Measurements from ENCODE around the gene SYNE3.
A peak's percentile ranks its signal among the peaks of the same experiment; 100 is the strongest.

The SYNE3 gene, protein sequence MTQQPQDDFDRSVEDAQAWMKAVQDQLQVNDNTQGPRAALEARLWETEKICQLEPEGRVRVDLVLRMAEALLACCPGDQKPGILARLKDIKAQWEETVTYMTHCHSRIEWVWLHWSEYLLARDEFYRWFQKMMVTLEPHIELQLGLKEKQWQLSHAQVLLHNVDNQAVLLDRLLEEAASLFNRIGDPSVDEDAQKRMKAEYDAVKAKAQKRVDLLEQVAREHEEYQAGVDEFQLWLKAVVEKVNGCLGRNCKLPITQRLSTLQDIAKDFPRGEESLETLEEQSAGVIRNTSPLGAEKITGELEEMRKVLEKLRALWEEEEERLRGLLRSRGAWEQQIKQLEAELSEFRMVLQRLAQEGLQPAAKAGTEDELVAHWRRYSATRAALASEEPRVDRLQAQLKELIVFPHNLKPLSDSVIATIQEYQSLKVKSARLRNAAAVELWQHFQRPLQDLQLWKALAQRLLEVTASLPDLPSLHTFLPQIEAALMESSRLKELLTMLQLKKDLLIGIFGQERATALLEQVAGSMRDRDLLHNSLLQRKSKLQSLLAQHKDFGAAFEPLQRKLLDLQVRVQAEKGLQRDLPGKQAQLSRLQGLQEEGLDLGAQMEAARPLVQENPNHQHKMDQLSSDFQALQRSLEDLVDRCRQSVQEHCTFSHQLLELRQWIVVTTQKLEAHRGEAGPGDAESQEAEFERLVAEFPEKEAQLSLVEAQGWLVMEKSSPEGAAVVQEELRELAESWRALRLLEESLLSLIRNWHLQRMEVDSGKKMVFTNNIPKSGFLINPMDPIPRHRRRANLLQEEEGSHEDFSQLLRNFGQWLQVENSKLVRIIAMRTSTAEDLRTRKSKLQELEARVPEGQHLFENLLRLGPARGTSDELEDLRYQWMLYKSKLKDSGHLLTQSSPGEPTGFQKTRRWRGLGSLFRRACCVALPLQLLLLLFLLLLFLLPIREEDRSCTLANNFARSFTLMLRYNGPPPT

DNA sequence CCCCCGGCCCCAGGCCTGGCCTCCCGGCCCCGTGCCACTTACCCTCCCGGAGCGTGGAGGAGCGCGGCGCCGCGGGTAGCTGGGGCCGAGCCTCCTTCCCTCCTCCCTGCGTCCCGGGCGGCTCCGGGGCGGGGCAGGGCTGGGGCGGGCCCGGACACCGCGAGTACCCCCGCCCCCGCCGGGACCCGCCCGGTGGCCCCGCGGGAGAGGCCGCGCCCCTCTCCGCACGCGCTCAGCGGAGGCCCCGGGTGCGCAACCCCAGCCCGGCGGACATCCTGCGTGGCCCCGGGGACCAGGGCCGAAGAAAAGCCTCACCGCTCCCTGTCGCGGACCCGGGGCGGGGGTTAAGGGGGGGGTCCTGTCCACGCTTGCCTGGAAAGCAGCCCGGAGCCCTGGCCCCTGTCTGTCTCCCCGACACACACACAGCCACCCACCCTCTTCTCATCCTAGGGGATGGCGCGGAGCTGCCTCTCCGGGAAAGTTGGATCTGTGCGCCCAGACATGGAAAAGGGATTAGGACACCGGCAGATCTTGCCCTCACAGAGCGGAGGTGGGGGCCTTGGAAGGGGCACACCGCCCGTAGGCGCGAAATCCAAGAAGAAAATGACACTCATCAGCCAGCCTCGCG, at the start of gene SYNE3:
SYNE3 (minus strand) TSS at position 97 of the 628 bp plus-strand sequence. CDS start 40,829 bp downstream, outside the sequence.
- FAIRE-seq: no peak
- no peak for DNase-seq (ENCODE audit: low spot score)

DNA sequence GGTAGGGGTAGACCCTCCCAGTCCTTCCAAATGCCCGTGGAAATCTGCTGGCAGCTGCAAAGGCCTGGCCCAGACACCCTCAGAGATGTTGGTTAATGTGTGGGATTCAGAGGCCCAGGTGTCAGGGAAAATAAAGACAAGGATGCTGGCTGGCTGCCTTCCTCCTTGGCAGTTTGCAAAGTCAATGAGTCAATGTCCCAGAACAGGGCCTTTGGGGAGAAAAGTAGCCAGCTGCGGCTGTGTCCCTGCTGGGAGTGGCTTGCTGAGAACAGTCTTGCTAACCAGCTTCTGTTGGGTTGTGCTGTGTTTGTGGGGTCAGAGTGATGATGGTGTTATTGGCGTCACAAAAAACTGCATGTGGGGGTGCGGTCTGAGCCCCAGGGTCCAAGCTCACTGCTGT, 47.6 kb upstream of the SYNE3 start:
- DNase-seq (ENCODE audit: low spot score) (no peak), FAIRE-seq (no peak)

DNA sequence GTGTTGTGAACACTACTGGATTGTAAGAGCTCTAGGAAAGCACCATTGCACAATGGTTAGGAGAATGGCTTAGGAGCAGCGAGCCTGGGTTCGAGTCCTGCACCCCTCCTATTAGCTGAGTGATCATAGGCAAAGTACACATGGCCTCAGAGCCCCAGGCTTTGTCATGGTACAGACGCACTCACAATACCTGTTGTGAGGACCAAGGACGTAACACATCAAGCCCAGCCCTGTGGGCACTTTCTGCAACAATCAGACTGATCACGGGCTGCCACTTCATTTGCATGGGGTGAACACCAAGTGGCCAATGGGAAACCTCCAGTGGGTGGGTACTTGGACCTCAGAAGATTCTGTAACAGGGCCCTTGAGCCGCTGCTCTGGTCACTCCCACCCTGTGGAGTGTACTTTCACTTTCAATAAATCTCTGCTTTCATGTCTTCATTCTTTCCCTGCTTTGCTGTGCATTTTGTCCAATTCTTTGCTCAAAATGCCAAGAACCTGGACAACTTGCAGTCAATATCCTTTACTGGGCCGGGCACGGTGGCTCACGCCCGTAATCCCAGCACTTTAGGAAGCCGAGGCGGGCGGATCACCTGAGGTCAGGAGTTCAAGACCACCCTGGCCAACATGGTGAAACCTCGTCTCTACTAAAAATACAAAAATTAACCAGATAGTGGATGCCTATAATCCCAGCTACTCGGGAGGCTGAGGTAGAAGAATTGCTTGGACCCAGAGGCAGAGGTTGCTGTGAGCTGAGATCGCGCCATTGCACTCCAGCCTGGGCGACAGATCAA, 46.6 kb upstream of the SYNE3 start:
- no peak for FAIRE-seq

DNA sequence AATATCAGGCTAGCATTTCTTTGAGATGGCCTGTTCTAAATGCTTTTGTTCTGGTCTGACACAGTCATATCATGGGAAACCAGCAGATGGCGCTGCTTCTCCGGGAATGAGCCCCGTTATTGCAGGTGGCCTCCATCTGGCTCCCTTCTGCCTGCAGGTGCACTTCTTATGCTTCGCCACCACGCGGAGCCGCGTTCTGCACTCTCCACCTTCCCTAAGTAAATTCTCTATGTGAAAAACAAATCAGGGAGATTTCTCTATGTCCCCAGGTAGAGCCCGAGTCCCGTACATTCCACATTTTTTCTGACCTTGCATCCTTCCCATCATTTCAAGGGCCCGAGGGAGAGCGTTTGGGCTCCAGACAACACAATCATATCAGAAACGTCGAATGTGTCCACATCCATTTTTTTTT, 44.6 kb upstream of the SYNE3 start:
- FAIRE-seq: no peak

More for the DNA sequence above, 46.6 kb upstream of the SYNE3 start:
- DNase-seq (ENCODE audit: low spot score): no peak

DNA sequence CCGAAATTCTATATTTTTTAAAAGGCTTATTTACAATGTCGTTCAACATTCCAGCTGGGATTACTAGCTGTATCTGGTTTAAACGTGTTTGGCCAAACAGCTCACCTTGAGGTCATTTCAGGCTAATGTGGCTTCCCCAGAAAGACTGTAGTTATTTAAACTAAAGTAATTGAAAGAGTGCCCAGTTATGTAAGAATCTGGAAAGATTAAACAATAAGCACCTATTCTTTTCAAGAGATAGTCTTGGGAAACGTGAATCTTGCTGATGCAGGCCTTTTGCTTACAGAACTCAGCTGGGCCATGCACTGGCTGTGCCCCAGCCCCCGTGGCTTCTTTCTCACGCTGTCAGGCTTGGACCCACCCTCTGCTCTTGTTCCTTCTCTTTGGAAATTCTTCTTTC, 42.8 kb upstream of the SYNE3 start:
- DNase-seq (ENCODE audit: low spot score) (no peak), FAIRE-seq (no peak)

More for the DNA sequence above, 44.6 kb upstream of the SYNE3 start:
- DNase-seq (ENCODE audit: low spot score): peak; percentile 61

DNA sequence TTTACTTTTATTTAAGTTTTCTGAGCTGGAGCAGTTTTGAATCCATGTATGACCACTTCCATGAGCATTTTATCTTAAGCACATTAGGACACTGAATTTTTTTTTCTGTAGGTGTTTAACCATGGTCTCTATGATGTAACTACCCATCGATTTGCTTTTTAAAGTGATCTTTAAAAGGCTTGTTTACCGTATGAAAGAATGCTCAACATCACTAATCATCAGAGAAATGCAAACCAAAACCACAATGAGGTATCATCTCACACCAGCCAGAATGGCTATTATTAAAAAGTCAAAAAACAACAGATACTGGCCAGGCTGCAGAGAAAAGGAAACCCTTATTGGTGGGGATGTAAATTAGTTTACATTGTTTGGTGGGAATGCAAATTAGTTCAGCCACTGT, 41.4 kb upstream of the SYNE3 start:
- DNase-seq (ENCODE audit: low spot score) (no peak), FAIRE-seq (no peak)

DNA sequence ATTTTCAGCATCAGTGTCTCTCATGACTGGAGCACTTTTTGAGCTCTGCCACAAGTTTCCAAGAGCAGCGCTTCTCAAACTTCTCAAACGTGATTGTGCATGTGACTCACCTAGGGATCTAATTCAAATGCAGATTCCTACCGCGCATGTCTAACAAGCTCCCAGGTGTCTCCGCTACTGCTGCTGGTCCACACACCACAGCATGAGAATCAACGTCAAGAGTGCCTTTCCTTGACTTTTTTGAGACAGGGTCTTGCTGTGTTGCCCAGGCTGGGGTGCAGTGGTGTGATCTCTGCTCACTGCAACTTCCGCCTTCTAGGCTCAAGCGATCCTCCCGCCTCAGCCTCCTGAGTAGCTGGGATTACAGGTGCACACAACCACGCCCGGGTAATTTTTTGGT, 40.8 kb upstream of the SYNE3 start:
- DNase-seq (ENCODE audit: low spot score): no peak
- no peak for FAIRE-seq

DNA sequence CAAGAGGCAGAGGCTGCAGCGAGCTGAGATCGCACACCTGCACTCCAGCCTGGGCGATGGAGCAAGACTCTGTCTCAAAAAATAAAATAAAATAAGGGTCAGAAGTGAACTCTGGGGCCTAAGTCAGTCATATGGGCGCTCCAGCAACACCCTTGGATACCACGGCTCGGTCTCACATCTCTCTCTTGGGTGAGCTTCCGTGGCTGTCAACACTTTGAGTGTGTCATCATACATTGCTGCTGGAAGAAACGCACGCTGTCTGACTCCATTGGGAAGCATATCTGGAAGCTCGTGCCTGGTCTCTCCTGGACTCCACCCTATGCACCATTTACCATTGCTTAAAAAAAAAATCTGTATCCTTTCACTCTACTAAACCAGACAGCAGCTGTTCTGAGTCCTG, 38.6 kb upstream of the SYNE3 start:
- FAIRE-seq (no peak), DNase-seq (ENCODE audit: low spot score) (no peak)

DNA sequence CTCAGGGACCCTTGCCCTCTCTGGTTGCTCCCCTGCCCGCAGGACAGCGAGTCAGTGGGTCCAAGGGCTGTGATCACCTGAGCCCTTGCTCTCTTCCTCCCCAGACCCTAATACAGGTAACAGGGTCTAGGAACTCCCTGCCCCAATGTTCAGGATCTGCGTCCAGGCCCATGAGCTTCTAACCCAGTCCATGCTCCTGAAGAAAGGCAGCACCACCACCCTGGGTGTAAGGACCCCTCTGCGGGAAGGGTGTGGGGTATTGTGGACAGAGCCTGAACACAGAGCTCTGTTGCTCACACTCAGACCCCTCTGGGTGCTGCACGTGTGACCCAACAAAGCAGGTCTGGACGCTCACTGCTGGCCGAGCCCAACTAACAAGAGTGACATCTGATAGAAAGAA, 36.7 kb upstream of the SYNE3 start:
- FAIRE-seq (no peak), DNase-seq (ENCODE audit: low spot score) (no peak)

DNA sequence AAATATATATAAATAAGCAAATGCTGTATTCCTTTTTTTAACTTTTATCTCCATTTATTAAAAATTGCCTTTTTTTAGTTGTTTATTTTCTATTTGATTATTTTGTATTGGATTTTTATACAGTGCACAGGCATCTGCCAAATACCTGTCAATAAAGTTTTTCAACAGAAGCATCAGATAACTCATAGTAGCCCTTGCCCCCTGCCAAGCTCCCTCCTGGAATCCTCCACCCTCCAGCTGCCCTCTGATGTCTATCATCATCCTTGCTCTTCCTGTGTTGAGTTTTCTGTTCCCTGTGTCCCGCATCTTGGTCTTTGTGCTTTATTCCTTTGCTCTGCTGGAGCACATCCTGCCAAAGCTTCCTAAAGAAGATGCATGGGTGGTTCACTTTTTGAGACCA, 35.0 kb upstream of the SYNE3 start:
- FAIRE-seq: no peak
- DNase-seq (ENCODE audit: low spot score): no peak

DNA sequence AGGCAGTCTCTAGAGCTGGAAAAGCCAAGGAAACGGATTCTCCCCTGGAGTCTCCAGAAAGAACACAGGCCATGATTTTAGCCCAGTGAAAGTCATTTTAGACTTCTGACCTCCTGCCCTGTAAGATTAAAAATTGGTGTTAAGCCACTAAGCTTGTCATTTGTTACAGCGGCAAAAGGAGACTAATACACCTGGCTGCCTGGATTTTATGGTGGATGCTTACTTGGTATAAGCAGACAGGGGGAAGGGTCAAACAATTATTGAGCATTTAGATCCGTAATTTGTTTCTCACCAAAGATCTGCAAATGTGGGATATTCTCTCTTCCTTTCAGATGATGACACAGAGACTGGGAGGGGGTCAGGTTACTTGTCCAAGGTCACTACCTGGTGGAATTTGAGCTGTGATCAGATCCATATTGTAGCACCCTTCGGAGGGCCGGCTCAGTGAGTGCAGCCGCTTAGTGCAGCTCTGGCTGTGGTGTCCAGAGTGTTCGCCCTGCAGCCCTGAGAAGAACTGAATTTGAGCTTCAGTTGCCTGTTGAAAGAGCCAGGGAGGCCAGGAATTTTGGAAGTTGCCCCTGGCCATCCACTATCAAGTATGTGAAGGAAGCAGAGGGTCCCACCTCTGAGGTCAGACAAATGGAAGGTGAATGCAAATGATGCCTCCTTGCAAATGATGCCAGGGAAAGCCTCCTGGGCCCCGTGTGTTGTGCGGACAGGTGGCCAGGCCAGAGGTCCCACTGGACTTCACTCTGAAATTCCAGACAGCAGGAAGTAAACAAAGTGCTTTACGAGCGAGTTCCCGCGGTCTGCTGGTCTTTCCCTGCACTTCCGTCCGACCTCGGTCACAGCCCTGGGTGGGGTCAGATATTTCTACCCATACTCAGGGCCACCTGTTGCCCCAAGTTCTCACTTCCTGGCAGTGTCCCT, 33.5 kb upstream of the SYNE3 start:
- no peak for DNase-seq (ENCODE audit: low spot score)
- no peak for FAIRE-seq

DNA sequence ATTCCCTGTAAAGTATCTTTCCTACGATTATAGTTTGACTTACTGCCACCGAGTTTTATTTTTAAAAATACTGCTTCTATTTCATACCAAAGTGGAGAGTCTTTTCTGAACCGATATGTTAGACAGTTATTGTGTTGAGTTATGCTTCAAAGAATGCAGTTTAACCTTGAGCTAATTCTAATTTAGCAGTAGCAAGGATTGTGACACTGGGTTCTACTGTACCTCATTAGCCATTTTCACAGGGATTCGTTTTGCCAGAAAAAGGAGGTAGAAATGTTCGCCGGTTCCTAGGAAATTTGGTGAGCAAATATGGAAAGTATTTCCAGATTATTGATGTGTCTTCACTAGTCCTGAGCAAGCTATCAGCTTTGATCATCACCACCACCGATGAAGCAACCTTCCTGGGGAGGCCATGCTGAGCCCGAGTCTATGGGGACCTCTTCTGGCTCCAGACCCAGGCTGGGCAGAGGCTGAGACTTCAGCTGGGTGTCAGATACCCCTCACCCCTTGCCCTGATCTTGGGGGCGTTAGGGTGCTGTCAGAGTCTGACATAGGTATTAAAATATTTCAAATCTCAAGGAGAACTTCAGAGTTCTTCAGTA, 32.0 kb upstream of the SYNE3 start:
- no peak for DNase-seq (ENCODE audit: low spot score)
- FAIRE-seq: no peak

DNA sequence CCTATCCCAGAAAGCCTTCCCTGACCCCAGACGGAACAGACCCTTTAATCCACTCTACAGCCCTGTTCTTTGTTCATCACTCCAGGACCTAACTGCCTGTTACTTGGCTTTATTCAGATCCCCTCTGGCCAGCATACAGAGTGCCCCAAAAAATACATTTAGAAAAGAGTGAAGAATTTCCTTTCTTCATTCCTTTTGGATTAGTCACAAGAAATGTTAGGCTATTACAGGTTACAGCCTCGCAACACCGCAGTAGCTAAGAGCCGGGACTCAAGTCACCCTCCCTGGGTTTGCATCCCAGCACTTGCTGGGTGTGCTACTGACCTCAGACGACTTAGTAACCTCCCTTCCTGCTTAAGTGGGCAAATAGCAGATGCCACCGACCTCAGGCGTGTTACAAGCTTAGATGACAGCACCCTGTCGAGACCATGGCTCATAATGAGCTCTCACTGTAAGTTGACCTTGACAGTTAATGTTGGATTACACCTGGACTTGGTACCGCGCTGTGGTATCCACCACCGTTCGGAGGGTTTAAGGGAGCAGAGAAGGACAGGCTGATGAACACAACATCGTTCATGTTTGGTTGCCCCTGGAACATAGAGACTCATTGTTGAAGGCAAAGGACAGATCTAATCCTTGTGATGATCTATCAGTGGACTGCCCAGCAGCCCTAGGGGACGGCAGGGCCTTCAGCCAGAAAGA, 31.3 kb upstream of the SYNE3 start:
- DNase-seq (ENCODE audit: low spot score) (peak; percentile 65), FAIRE-seq (no peak)

DNA sequence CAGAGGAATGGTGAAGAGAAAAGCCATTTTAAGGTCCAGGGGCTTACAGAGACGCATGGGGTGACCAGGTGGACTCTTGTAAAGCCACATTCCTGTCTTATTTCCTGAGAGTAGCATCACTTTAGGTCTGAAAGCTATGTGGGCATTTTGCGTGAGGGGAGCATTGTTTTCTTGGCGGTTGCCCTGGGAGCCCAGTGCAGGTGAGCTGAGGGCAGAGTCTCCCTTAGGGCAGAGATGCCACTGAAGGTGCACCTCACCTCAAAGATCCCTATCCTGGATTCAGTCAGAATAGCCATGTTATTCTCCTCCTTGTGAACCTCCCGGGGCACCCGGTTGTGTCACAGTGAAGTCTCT, 30.8 kb upstream of the SYNE3 start:
- FAIRE-seq: no peak
- DNase-seq (ENCODE audit: low spot score): no peak

DNA sequence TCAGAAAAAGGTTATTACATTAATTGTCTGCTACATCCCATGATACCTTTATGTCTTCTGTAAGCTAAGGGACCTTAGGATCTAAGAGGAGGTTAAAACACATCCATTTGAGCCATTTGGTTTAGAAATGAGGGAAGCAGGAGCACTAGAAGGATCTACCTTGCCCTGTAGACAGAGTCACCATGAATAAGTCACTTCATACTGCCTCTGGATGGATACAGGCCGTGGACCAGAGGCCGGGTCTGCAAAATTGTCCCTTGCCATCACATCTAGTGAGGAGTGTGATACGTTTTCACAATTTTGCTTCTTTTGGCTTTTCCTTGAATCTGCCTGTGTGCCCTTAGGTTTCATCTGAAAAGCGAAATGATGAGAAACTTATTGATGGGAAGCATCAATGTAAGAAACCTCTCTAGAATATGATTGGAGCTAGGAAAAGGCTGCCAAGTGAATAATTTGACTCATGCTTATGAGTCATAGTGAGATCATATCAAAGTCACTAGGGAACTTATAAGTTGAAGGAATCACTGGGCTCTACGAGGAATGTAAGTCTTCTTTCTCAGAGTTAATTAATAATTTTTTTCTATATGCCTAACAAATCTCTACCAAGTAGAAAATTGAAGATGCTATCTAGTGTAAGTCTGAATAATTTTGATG, 29.2 kb upstream of the SYNE3 start:
- peak; percentile 84 for FAIRE-seq
- peak; percentile 73 for DNase-seq (ENCODE audit: low spot score)

DNA sequence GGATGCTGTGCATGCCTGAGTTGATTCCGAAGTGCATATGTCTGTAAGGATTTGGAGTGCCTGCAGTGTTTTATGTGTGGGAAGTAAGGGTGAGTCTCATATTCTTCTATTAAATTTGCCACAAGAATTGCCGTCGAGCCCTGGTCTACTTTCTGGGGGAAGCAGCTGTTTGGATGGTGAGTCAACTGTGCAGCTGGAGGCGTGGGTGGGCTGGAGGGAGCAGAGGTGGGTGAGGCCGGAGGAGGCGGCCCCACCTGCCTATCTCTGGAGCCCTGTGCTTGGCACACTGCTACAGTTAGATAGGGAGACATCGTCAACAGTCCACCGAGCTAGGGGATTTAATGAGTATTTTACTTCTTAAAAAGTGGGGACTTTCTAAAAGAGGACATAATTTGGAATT, 28.1 kb upstream of the SYNE3 start:
- DNase-seq (ENCODE audit: low spot score) (no peak), FAIRE-seq (no peak)

DNA sequence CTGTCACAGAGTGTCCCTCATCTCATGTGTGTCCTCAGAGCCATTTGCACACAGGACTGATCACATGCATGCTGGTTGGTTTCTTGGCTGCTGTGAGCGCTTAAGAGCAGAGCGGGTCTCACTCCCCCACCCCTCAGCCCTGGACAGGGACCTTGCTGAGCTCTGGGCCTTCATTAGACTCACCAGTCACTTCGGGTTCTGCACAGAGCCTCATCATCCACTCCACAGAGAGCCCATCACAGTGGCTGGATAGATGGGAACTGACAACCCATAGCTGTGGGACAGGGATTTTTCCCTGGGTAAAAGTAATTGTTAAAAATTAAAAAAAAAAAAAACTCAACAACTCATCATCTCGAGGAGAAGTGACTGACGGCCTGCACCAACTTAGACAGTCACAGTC, 26.6 kb upstream of the SYNE3 start:
- FAIRE-seq (no peak), DNase-seq (ENCODE audit: low spot score) (no peak)

Measured in RCC 7860 (cell line).